OCI-M1 (cell line): ENCODE data around the gene GJB3.
A peak's percentile ranks its signal among the peaks of the same experiment; 100 is the strongest.

Source experiments
- DNase-seq: peaks from one replicate; lab custom pipeline; 2025; lab: John Stamatoyannopoulos, UW

GJB3 gene

DNA sequence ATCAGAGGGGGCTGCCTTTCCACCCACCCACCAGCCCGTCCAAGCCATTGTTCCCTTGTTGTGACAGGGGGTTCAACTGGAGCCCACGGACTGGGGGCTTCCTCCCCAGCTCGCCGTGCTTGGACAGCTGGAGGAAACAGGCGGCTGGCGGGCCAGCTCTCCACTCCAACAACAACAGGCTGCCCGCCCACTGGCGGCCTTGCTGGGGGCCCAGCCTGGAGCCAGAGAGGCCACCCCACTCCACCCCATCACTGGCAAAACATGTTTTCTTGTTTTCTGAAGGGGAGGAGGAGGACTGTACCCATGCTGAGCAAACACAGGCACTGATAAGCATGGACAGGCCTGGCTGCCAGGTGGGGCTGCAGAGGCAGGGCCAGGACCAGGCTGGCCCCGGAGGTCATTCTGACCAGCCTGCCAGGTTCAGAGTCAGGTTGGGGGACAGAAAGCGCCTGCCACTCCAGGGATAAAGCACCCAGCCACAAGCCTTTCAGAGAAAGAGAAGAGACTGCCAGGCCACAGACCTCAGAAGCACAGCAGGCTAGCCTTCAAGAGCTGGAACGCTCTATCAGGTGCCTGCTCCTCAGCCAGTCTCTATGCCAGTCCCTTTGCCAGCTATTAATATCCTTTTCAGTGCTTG lies 44.6 kb downstream of the GJB3 start:
- no peak for DNase-seq

DNA sequence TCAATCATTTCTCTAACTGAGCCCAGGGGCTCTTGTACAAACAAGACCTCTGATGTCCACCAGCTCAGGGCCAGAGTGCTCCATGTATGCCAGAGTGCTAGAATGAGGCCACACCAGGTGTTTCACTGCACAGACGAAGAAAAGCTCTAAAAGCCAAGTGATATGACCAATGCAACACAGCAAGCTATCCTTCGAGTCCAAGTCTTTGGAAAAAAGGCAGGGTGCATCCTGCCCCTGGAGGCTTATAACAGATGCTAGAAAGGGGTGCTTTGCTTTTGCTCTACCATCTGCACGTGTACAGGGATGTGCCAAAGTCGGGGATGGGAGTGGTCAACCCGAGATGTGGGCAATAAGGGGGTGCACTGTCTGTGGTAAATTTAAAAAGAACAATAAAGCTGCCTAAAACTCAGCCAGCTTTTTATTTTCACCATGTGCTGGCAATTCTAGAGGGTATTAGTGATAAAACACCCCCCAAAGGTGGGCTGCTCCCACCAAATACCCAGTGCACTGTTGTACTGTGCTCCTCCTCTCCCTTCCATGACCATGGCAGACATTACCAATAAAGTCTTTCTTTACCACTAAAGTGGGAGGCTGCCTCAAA lies 46.4 kb downstream of the GJB3 start:
- DNase-seq: no peak

DNA sequence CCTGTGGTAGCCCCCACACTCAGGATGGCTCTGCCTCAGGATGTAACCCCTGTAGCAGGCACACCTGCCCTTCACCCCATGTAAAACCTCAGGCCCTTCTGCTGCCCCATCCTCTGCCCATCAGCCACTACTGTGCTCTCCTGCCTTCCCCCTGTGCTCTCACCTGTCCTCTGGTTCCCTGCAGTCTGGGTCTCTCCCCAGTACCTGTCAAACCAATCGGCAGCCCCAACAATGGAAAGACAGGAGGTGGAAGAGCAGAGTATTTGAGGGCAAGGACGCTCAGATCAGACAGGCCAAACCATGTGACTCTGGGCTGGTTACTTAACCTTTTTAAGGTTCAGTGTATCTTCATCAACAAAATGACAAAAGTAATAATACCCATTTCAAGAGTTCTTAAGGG lies 47.6 kb downstream of the GJB3 start:
- peak; percentile 48 for DNase-seq

DNA sequence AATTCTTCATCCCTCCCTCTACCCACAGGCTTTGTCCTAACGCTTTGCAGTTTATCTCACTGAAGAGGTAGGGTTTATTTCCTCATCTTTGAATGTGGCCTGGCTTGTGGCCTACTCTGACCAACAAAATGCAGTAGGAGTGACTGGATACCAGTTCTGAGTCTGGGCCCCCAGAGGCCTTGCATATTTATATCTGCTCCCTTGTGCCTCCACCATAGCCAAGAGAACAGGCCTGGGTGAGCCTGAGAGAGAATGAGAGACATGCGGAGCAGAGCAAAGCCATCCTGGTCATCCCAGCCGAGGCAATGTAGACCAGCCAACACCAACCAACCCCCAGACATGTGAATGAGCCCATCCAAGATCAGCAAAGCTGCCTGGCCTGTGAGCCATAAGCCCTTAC lies 48.2 kb downstream of the GJB3 start:
- peak; percentile 92 for DNase-seq

DNA sequence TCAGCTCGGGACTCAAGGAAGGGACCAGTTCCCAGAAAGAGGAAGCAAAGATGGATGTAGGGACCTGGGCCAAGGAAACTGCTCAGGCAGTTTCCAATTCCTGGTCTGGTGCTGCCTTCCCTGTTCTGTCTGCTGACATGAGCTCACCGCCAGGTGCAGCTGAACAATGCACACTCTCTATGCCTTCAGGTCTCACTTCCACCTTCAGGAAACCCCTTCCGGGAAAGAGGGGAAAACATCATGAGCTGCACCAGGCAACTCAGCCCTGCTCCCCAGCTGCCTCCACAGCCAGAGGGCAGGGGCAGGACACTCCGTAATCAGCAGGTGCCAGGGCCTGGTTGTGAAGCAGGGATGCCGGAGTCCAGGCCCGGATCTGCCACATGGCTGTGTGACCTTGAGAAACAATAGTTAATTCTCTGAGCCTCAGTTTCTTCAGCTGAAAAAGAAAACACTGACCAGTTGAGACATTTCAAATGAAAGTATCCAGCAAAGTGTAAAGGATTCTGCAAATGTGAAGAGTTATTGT lies 50.8 kb downstream of the GJB3 start:
- DNase-seq: no peak

DNA sequence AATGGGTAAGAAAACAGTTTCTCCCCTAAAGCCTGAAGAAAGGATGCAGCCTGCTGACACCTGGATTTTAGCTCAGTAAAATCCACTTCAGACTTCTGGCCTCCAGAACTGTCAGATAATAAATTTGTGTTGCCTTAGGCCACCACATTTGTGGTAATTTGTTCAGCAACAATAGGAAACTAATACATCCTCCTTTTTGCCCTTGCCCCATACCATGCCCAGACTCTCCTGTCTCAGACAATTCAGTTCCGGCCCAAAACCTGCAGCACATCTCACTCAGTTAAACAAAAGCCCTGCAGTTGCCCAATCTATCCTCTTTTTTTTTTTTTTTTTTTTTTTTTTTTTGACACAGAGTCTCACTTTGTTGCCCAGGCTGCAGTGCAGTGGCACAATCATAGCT lies 52.7 kb downstream of the GJB3 start:
- no peak for DNase-seq
